Measurements from ENCODE around the gene PTPN12. TPM values are rescaled to one million over a fixed set of nuclear protein-coding genes. Genes with fewer than 3 reads are reported as not detected.
"Not testable (repeated sequence)": the region's sequence is repeated elsewhere in the genome, so short reads cannot be mapped to it uniquely, and the experiment has no call there.

The PTPN12 gene
- polyA plus RNA-seq, 1 experiment, result 45.3 TPM

GRCh38 chr7:77504951-77505350 is 32.1 kb upstream of the PTPN12 start:
- no peak overlapping the region for H3K4me3 ChIP-seq (ENCODE audit: low read depth, low read length)
- H3K27ac ChIP-seq (ENCODE audit: low read depth, low read length), result no peak overlapping the region
- no peaks in the 10 kb centered on the region for H3K27me3 ChIP-seq (ENCODE audit: control insufficient read depth, insufficient read depth, low read length)
- ChIA-PET POLR2A (no interaction called here), CTCF (no interaction called here)
- no peak for DNase-seq (ENCODE audit: low read depth, low spot score)
- no peaks in the 10 kb centered on the region; the same call in 1 of the 2 replicates for H3K9me3 ChIP-seq (ENCODE audit: control insufficient read depth, insufficient read depth, low read length)
- TF ChIP-seq, protein P1, sequence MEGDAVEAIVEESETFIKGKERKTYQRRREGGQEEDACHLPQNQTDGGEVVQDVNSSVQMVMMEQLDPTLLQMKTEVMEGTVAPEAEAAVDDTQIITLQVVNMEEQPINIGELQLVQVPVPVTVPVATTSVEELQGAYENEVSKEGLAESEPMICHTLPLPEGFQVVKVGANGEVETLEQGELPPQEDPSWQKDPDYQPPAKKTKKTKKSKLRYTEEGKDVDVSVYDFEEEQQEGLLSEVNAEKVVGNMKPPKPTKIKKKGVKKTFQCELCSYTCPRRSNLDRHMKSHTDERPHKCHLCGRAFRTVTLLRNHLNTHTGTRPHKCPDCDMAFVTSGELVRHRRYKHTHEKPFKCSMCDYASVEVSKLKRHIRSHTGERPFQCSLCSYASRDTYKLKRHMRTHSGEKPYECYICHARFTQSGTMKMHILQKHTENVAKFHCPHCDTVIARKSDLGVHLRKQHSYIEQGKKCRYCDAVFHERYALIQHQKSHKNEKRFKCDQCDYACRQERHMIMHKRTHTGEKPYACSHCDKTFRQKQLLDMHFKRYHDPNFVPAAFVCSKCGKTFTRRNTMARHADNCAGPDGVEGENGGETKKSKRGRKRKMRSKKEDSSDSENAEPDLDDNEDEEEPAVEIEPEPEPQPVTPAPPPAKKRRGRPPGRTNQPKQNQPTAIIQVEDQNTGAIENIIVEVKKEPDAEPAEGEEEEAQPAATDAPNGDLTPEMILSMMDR (IDR thresholded peaks at IDR 0.05; ENCODE audit: low read depth, low read length), result no peak

- ChIA-PET CTCF (no interaction called here), POLR2A (interaction anchor here (0.7 kb wide), 1 partner anchor 51 kb away, joined by 3 read pairs; no protein-coding TSS in a partner anchor)
- no peaks in the 10 kb centered on the region; the same call in 1 of the 2 replicates for H3K9me3 ChIP-seq (ENCODE audit: control insufficient read depth, insufficient read depth, low read length)
- no peaks in the 10 kb centered on the region for H3K27me3 ChIP-seq (ENCODE audit: control insufficient read depth, insufficient read depth, low read length)
- no peak overlapping the region for H3K4me3 ChIP-seq (ENCODE audit: low read depth, low read length)
- TF ChIP-seq, protein P1 (IDR thresholded peaks at IDR 0.05; ENCODE audit: low read depth, low read length), result no peak
- no peak overlapping the region for H3K27ac ChIP-seq (ENCODE audit: low read depth, low read length)
- DNase-seq (ENCODE audit: low read depth, low spot score), result no peak
These were observed 30.2 kb upstream of the PTPN12 start for GRCh38 chr7:77506899-77507298.

- H3K9me3 ChIP-seq (ENCODE audit: control insufficient read depth, insufficient read depth, low read length); POLR2A ChIA-PET; H3K27me3 ChIP-seq (ENCODE audit: control insufficient read depth, insufficient read depth, low read length); DNase-seq (ENCODE audit: low read depth, low spot score); H3K27ac ChIP-seq (ENCODE audit: low read depth, low read length); H3K4me3 ChIP-seq (ENCODE audit: low read depth, low read length): not testable (repeated sequence)
- CTCF ChIA-PET, result interaction anchor here (0.9 kb wide), 1 partner anchor 10 kb away, joined by 3 read pairs; no protein-coding TSS in a partner anchor
These were observed 24.0 kb upstream of the PTPN12 start for GRCh38 chr7:77513002-77513670.

- Histone ChIP-seq H3K9me3 (ENCODE audit: control insufficient read depth, insufficient read depth, low read length) (no peaks in the 10 kb centered on the region), H3K27me3 (ENCODE audit: control insufficient read depth, insufficient read depth, low read length) (no peaks in the 10 kb centered on the region), H3K4me3 (ENCODE audit: low read depth, low read length) (no peak overlapping the region), H3K27ac (ENCODE audit: low read depth, low read length) (no peak overlapping the region)
- ChIA-PET CTCF (no interaction called here), POLR2A (no interaction called here)
- TF ChIP-seq, protein P1 (IDR thresholded peaks at IDR 0.05; ENCODE audit: low read depth, low read length), result no peak
- no peak for DNase-seq (ENCODE audit: low read depth, low spot score)
These were observed 21.0 kb upstream of the PTPN12 start for GRCh38 chr7:77516085-77516484.

- CTCF ChIA-PET, result no interaction called here
- DNase-seq (ENCODE audit: low read depth, low spot score), result no peak
- Histone ChIP-seq H3K27me3 (ENCODE audit: control insufficient read depth, insufficient read depth, low read length) (no peaks in the 10 kb centered on the region), H3K9me3 (ENCODE audit: control insufficient read depth, insufficient read depth, low read length) (no peaks in the 10 kb centered on the region), H3K4me3 (ENCODE audit: low read depth, low read length) (no peak overlapping the region), H3K27ac (ENCODE audit: low read depth, low read length) (no peak overlapping the region)
- POLR2A ChIA-PET, result no interaction called here
- TF ChIP-seq, protein P1 (IDR thresholded peaks at IDR 0.05; ENCODE audit: low read depth, low read length), result no peak
These were observed 16.8 kb upstream of the PTPN12 start for GRCh38 chr7:77520261-77520660.

GRCh38 chr7:77521537-77521936 is 15.6 kb upstream of the PTPN12 start:
- H3K9me3 ChIP-seq (ENCODE audit: control insufficient read depth, insufficient read depth, low read length); H3K27me3 ChIP-seq (ENCODE audit: control insufficient read depth, insufficient read depth, low read length); H3K4me3 ChIP-seq (ENCODE audit: low read depth, low read length); POLR2A ChIA-PET; DNase-seq (ENCODE audit: low read depth, low spot score); CTCF ChIA-PET; H3K27ac ChIP-seq (ENCODE audit: low read depth, low read length): not testable (repeated sequence)

All from AG04450 (cell line).